Measurements from ENCODE around the gene KCNG2.

- TF ChIP-seq POLR2A (IDR thresholded peaks at IDR 0.05): no peak
- TF ChIP-seq, protein P1, sequence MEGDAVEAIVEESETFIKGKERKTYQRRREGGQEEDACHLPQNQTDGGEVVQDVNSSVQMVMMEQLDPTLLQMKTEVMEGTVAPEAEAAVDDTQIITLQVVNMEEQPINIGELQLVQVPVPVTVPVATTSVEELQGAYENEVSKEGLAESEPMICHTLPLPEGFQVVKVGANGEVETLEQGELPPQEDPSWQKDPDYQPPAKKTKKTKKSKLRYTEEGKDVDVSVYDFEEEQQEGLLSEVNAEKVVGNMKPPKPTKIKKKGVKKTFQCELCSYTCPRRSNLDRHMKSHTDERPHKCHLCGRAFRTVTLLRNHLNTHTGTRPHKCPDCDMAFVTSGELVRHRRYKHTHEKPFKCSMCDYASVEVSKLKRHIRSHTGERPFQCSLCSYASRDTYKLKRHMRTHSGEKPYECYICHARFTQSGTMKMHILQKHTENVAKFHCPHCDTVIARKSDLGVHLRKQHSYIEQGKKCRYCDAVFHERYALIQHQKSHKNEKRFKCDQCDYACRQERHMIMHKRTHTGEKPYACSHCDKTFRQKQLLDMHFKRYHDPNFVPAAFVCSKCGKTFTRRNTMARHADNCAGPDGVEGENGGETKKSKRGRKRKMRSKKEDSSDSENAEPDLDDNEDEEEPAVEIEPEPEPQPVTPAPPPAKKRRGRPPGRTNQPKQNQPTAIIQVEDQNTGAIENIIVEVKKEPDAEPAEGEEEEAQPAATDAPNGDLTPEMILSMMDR (IDR thresholded peaks at IDR 0.05): no peak
Measured at GRCh38 chr18:79829136-79829854, 31.6 kb downstream of the KCNG2 start.
